ENCODE data around the gene TXNL4A.

- TF ChIP-seq CTCF (IDR thresholded peaks at IDR 0.05): no peak
- peak; percentile 18 for TF ChIP-seq POLR2A (IDR thresholded peaks at IDR 0.05)
Measured at GRCh38 chr18:79988451-79989194, at the start of gene TXNL4A.

Data from testis (tissue), 2 donors.